Peyer's patch (tissue), 4 donors: ENCODE data around the gene SLC25A40.

Source experiments
- CTCF ChIP-seq, 6 experiments: fragments of 450-650 bp in 4 of 6; fragments of 200-600 bp in 2 of 6; sonication (generic) in 1 of 6; IDR thresholded peaks; one replicate each; pipeline ENCODE4 v1.5.1; 2017 to 2019; ENCODE audit warnings: antibody characterized with exemption in 6 of 6, mild to moderate bottlenecking in 3 of 6, moderate library complexity in 1 of 6
- POLR2A ChIP-seq, 2 donors: fragments of 450-650 bp; IDR thresholded peaks; one replicate each; pipeline ENCODE4 v1.5.1; 2017; ENCODE audit warnings: antibody characterized with exemption in 2 of 2, mild to moderate bottlenecking in 2 of 2, moderate library complexity in 2 of 2

DNA sequence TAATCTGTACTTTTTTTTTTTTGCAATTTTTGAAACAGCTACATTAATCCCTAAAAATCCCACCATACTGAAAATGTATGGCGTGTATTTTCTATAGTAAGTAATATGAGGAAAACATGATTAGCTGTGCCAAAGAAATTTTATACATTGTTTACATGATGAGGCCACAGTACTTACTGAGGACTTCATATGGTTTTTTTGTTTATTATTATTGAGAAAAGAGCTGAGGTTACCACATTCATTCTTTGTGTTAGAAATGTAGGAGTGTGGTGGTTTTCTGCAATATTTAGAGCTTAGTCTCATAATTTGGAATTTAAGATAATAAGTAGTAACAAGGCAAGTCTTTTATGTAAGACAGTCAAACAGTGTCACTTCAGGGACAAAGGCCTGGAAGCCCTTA lies 45.1 kb downstream of the SLC25A40 start:
- TF ChIP-seq CTCF (IDR thresholded peaks at IDR 0.05), result no peak
- no peak for TF ChIP-seq POLR2A (IDR thresholded peaks at IDR 0.05)
